Measurements from ENCODE around the gene SEPTIN3.

DNA sequence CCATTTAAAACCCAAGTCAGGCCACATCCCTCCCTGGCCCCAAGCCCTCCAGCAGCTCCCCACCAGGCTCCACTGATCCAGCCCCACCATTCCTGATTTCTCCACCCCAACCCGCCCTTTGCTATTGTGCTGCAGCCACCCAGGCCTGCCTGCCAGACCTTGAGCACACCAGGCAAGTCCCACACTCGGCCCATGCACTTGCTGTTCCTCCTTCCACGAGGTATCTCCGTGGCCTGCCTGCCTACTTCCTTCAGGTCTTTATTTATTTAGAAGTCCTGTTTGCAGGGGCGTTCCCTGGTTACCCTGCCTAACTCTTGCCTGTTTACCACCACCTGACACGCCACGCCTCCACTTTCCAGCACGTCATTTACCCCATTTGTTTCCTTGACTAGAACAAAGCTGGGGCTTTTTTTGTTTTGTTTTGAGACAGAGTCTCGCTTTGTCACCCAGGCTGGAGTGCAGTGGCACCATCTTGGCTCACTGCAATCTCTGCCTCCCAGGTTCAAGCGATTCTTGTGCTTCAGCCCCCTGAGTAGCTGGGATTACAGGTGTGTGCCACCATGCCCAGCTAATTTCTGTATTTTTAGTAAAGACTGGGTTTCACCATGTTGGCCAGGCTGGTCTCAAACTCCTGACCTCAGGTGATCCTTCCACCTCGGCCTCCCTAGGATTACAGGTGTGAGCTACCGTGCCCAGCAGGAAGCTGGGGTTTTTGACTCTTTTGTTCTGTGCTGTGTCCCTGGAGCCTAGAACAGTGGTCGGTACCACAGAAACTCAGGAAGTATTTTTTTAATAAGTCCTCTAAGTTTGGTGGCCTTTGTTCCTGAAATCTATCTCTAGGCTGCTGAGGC, 29.0 kb upstream of the SEPTIN3 start:
- TF ChIP-seq, protein P1, sequence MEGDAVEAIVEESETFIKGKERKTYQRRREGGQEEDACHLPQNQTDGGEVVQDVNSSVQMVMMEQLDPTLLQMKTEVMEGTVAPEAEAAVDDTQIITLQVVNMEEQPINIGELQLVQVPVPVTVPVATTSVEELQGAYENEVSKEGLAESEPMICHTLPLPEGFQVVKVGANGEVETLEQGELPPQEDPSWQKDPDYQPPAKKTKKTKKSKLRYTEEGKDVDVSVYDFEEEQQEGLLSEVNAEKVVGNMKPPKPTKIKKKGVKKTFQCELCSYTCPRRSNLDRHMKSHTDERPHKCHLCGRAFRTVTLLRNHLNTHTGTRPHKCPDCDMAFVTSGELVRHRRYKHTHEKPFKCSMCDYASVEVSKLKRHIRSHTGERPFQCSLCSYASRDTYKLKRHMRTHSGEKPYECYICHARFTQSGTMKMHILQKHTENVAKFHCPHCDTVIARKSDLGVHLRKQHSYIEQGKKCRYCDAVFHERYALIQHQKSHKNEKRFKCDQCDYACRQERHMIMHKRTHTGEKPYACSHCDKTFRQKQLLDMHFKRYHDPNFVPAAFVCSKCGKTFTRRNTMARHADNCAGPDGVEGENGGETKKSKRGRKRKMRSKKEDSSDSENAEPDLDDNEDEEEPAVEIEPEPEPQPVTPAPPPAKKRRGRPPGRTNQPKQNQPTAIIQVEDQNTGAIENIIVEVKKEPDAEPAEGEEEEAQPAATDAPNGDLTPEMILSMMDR (IDR thresholded peaks at IDR 0.05; ENCODE audit: low read depth, low read length) = no peak
- TF ChIP-seq EZH2phosphoT487 (IDR thresholded peaks at IDR 0.05; ENCODE audit: low read depth) = no peak

All from OCI-LY3 (cell line).